WI38 (cell line): Measurements from ENCODE around the gene KRTAP6-2.

Experiments
- H3K4me3 ChIP-seq: 2 replicates; pipeline ENCODE4 v1.5.1; 2011; ENCODE audit warnings: low read depth, mild to moderate bottlenecking, control low read depth, low read length
- CTCF ChIP-seq: IDR thresholded peaks from 2 replicates; pipeline ENCODE4 v1.5.1; 2012; ENCODE audit warnings: low read depth, mild to moderate bottlenecking, control low read depth, low read length

KRTAP6-2 gene

GRCh38 chr21:30612132-30612531 lies 13.4 kb upstream of the KRTAP6-2 start:
- no peak overlapping the region for H3K4me3 ChIP-seq
- TF ChIP-seq CTCF = no peak

GRCh38 chr21:30605968-30606367 lies 7.3 kb upstream of the KRTAP6-2 start:
- no peak for TF ChIP-seq CTCF
- no peak overlapping the region for H3K4me3 ChIP-seq

GRCh38 chr21:30600787-30601186 lies 2.1 kb upstream of the KRTAP6-2 start, which contains the start of gene KRTAP22-1:
Gene KRTAP22-1, plus strand, starts transcription at chr21:30601087.
- H3K4me3 ChIP-seq = no peak within 1 kb of the TSS
- no peak for TF ChIP-seq CTCF

GRCh38 chr21:30592140-30592539 lies 6.6 kb downstream of the KRTAP6-2 start, which contains the start of gene KRTAP6-3:
Gene KRTAP6-3, plus strand, starts transcription at chr21:30592440. Its CDS starts 6 bp downstream, at chr21:30592446.
- no peak within 1 kb of the TSS for H3K4me3 ChIP-seq
- TF ChIP-seq CTCF = no peak

GRCh38 chr21:30590297-30590696 lies 8.4 kb downstream of the KRTAP6-2 start, which contains the start of gene KRTAP22-2:
Gene KRTAP22-2, minus strand, starts transcription at chr21:30590397.
- no peak within 1 kb of the TSS for H3K4me3 ChIP-seq
- no peak for TF ChIP-seq CTCF

GRCh38 chr21:30582870-30583269 lies 15.8 kb downstream of the KRTAP6-2 start:
- no peak for TF ChIP-seq CTCF
- no peak overlapping the region for H3K4me3 ChIP-seq

GRCh38 chr21:30580132-30580531 lies 18.6 kb downstream of the KRTAP6-2 start:
- TF ChIP-seq CTCF = no peak

More at GRCh38 chr21:30580132-30580531, 18.6 kb downstream of the KRTAP6-2 start:
- no peak overlapping the region for H3K4me3 ChIP-seq
